HepG2 (cell line): ENCODE data around the gene PLCB1. TPM values are rescaled to one million over a fixed set of nuclear protein-coding genes. Genes with fewer than 3 reads are reported as not detected.

Source experiments
- ATAC-seq: fragments of 200-7000 bp; cut with Tn5 transposase; 3 replicates; pipeline ENCODE4 v1.9.1; 2020; ENCODE audit warnings: mild to moderate bottlenecking, moderate library complexity
- BruUV-seq: library from RNA; stranded (reverse); fragments of 400-500 nt; replicated peaks from 2 replicates; lab custom pipeline; 2021; lab: Mats Ljungman, UMichigan
- CTCF ChIA-PET: fragments of 300-600 bp; formaldehyde crosslinking; extraction: SDS; loops from one replicate; lab custom pipeline; 2021; ENCODE audit warnings: low total read pairs, inconsistent platforms, low intra/inter-chr PET ratio; lab: Yijun Ruan, JAX
- POLR2A ChIA-PET: fragments of 350-600 bp; sonication (Branson Sonifier 250); formaldehyde crosslinking; loops from one replicate; lab custom pipeline; 2020; ENCODE audit warnings: antibody characterized with exemption, inconsistent platforms; lab: Yijun Ruan, JAX
- DNase-seq: peaks from one replicate; pipeline ENCODE4 v3.0.0-alpha.2; 2015; ENCODE audit warnings: low spot score
- FAIRE-seq: peaks from 3 replicates; lab custom pipeline; 2011; peaks lifted over from hg19 to GRCh38; lab: Jason Lieb, UNC
- H2AFZ ChIP-seq: one replicate; pipeline ENCODE4 v1.6.1; 2011; ENCODE audit warnings: low read length, inconsistent platforms
- H3K27ac ChIP-seq: fragments of 300-600 bp; 3 replicates; pipeline ENCODE4 v1.8.0; 2011; ENCODE audit warnings: mixed run types, mild to moderate bottlenecking, mixed read lengths, low read length, inconsistent platforms; ENCODE audit not compliant: insufficient read depth; ENCODE audit errors: extremely low read length
- H3K27me3 ChIP-seq, 2 experiments: fragments of 200-600 bp in 1 of 2; 2 replicates in 1 of 2; 3 replicates in 1 of 2; pipeline versions ENCODE4 v1.6.0 to v1.8.0; 2011; ENCODE audit warnings: low read length in 2 of 2, mild to moderate bottlenecking in 2 of 2, moderate library complexity in 2 of 2, inconsistent platforms in 1 of 2; ENCODE audit not compliant: insufficient read depth in 2 of 2, control insufficient read depth in 1 of 2
- H3K36me3 ChIP-seq, 2 experiments: fragments of 200-600 bp in 1 of 2; replicated peaks in 1 of 2; 2 replicates in 1 of 2; 3 replicates in 1 of 2; pipeline versions ENCODE4 v1.5.1 to v1.8.0; 2011; ENCODE audit warnings: low read length in 2 of 2, inconsistent platforms in 1 of 2; ENCODE audit not compliant: insufficient read depth in 2 of 2, control insufficient read depth in 1 of 2
- H3K4me1 ChIP-seq: 2 replicates; pipeline ENCODE4 v1.5.1; 2012; ENCODE audit warnings: low read length, inconsistent platforms; ENCODE audit not compliant: insufficient read depth
- H3K4me2 ChIP-seq: 2 replicates; pipeline ENCODE4 v1.6.0; 2011; ENCODE audit warnings: low read depth, low read length, inconsistent platforms
- H3K4me3 ChIP-seq, 3 experiments: fragments of 200-600 bp in 1 of 3; sonication (generic), shearing (Covaris generic) in 1 of 3; replicated peaks in 1 of 3; 2 replicates each; pipeline ENCODE4 v1.5.1; 2011 to 2016; ENCODE audit warnings: low read length in 3 of 3, inconsistent platforms in 2 of 3, low read depth in 2 of 3, mild to moderate bottlenecking in 2 of 3, control low read depth in 1 of 3, mixed read lengths in 1 of 3; ENCODE audit not compliant: insufficient read depth in 1 of 3
- H3K79me2 ChIP-seq: one replicate; pipeline ENCODE4 v1.6.1; 2011; ENCODE audit warnings: low read length, inconsistent platforms; ENCODE audit not compliant: insufficient read depth
- H3K9ac ChIP-seq: 2 replicates; pipeline ENCODE4 v1.6.0; 2011; ENCODE audit warnings: mild to moderate bottlenecking, low read depth, low read length, inconsistent platforms; ENCODE audit not compliant: insufficient read depth
- H3K9me3 ChIP-seq: 2 replicates; pipeline ENCODE4 v1.5.1; 2012; ENCODE audit warnings: mild to moderate bottlenecking, low read length
- H4K20me1 ChIP-seq: 2 replicates; pipeline ENCODE4 v1.6.0; 2011; ENCODE audit warnings: inconsistent platforms, mild to moderate bottlenecking, low read length, moderate library complexity; ENCODE audit not compliant: insufficient read depth
- CEBPZ ChIP-seq: IDR thresholded peaks from 2 replicates; pipeline ENCODE4 v1.6.1; 2012; ENCODE audit warnings: low read length, improper control_type of control experiment
- EED ChIP-seq: sonication (generic); formaldehyde crosslinking; IDR thresholded peaks from 2 replicates; pipeline ENCODE4 v1.5.0; 2020; ENCODE audit warnings: mild to moderate bottlenecking, missing genetic modification reagents
- ETV5 ChIP-seq: IDR thresholded peaks from 2 replicates; pipeline ENCODE4 v1.6.1; 2018; ENCODE audit warnings: missing biosample characterization, missing genetic modification reagents, inconsistent platforms, borderline replicate concordance
- FOXK1 ChIP-seq: sonication (generic); formaldehyde crosslinking; IDR thresholded peaks from 2 replicates; pipeline ENCODE4 v1.4.0; 2020; ENCODE audit warnings: low read depth, missing genetic modification reagents, borderline replicate concordance
- KDM4B ChIP-seq: sonication (generic); formaldehyde crosslinking; IDR thresholded peaks from 2 replicates; pipeline ENCODE4 v1.4.0; 2020; ENCODE audit warnings: missing genetic modification reagents
- MAFF ChIP-seq: IDR thresholded peaks from 2 replicates; pipeline ENCODE4 v1.6.1; 2011; ENCODE audit warnings: low read depth, low read length, improper control_type of control experiment
- MLXIP ChIP-seq: sonication (generic); formaldehyde crosslinking; IDR thresholded peaks from 2 replicates; pipeline ENCODE4 v1.9.0; 2021; ENCODE audit warnings: missing genetic modification reagents, borderline replicate concordance
- MYNN ChIP-seq: sonication (generic); formaldehyde crosslinking; IDR thresholded peaks from 2 replicates; pipeline ENCODE4 v1.4.0; 2020; ENCODE audit warnings: mild to moderate bottlenecking, low read depth, missing genetic modification reagents
- NCOA2 ChIP-seq: sonication (generic); formaldehyde crosslinking; IDR thresholded peaks from 2 replicates; pipeline ENCODE4 v1.8.0; 2022; ENCODE audit warnings: inconsistent platforms
- SMARCE1 ChIP-seq: fragments of 450-650 bp; IDR thresholded peaks from 2 replicates; pipeline ENCODE4 v1.6.1; 2017; ENCODE audit warnings: borderline replicate concordance
- SNAI1 ChIP-seq: sonication (generic); formaldehyde crosslinking; IDR thresholded peaks from 2 replicates; pipeline ENCODE4 v1.5.0; 2020; ENCODE audit warnings: mild to moderate bottlenecking, missing genetic modification reagents, borderline replicate concordance
- STAT5B ChIP-seq: sonication (generic); formaldehyde crosslinking; IDR thresholded peaks from 2 replicates; pipeline ENCODE4 v1.4.0; 2020; ENCODE audit warnings: missing genetic modification reagents
- THRA ChIP-seq: sonication (generic); formaldehyde crosslinking; IDR thresholded peaks from 2 replicates; pipeline ENCODE4 v1.4.0; 2020; ENCODE audit warnings: missing genetic modification reagents, borderline replicate concordance
- ZFP36L1 ChIP-seq: sonication (generic); formaldehyde crosslinking; IDR thresholded peaks from 2 replicates; pipeline ENCODE4 v1.8.0; 2022; ENCODE audit warnings: mild to moderate bottlenecking, missing genetic modification reagents, moderate library complexity
- ZNF558 ChIP-seq: sonication (generic); formaldehyde crosslinking; IDR thresholded peaks from 2 replicates; pipeline ENCODE4 v1.9.0; 2022; ENCODE audit warnings: mild to moderate bottlenecking, missing genetic modification reagents, borderline replicate concordance
- ZNF775 ChIP-seq: sonication (generic); formaldehyde crosslinking; IDR thresholded peaks from 2 replicates; pipeline ENCODE4 v1.4.0; 2020; ENCODE audit warnings: missing genetic modification reagents, mild to moderate bottlenecking, moderate library complexity, borderline replicate concordance
- in situ Hi-C: cut with HindIII; loops from 2 replicates; pipeline ENCODE4 v1.10.0; 2017; ENCODE audit warnings: low pct_unique_long_range_greater_than_20kb; ENCODE audit not compliant: extremely low pct_ligation_motif_present
- intact Hi-C: fragments of 100-400 bp; cut with micrococcal nuclease; formaldehyde crosslinking; loops from one replicate; pipeline ENCODE4 v1.10.0; 2022; ENCODE audit not compliant: unreplicated experiment
- polyA plus RNA-seq, 8 experiments: library from polyadenylated mRNA; depleted of rRNA in 3 of 8; stranded (reverse) in 7 of 8; unstranded in 1 of 8; fragments of >200 nt; fragmentation: Illumina TruSeq in 4 of 8; extraction: Trizol in 4 of 8; gene quantifications; 2 replicates each; pipeline versions ENCODE4 v1.2.1 to v1.2.3, GENCODE V29; 2011 to 2016; ENCODE audit warnings: low read depth in 4 of 8, missing spikeins in 1 of 8, mixed read lengths in 1 of 8; ENCODE audit not compliant: insufficient read depth in 1 of 8
- total RNA-seq, 5 experiments: library from RNA; depleted of rRNA; stranded (reverse); fragments of >200 nt; fragmentation: Illumina TruSeq; extraction: Trizol; gene quantifications; 2 replicates each; pipeline ENCODE4 v1.2.3, GENCODE V29; 2016; ENCODE audit warnings: low read depth in 1 of 5

PLCB1 gene
- total and polyA plus RNA-seq, 2 of the 13 experiments (the other 11 are each of a cell fraction or from before 2014, with no cell fraction given) = 42.4 to 55.9 TPM

GRCh38 chr20:8876366-8876765, 744.3 kb downstream of the PLCB1 start:
- Histone ChIP-seq H3K4me2 (no peak overlapping the region), H3K4me1 (peaks cover 24% of the 10 kb centered on the region), H4K20me1 (no peaks in the 10 kb centered on the region), H2AFZ (no peak overlapping the region), H3K27me3 (no peaks in the 10 kb centered on the region), H3K27ac (no peak overlapping the region), H3K79me2 (no peaks in the 10 kb centered on the region), H3K36me3 (no peaks in the 10 kb centered on the region), H3K4me3 (no peak overlapping the region), H3K9ac (no peak overlapping the region), H3K9me3 (no peaks in the 10 kb centered on the region)
- ChIA-PET POLR2A (no interaction called here), CTCF (no interaction called here)
- in situ Hi-C loops = no loop called here
- BruUV-seq = no TSS peak
- DNase-seq = no peak
- intact Hi-C loops = no loop called here
- TF ChIP-seq ZFP36L1 (CRISPR knock-in tag) (no peak), ZNF558 (CRISPR knock-in tag) (no peak), MLXIP (CRISPR knock-in tag) (no peak), MAFF (no peak), FOXK1 (CRISPR knock-in tag) (no peak), SNAI1 (CRISPR knock-in tag) (no peak), SMARCE1 (no peak), ETV5 (no peak), ZNF775 (no peak), KDM4B (CRISPR knock-in tag) (no peak), CEBPZ (no peak), STAT5B (no peak), EED (CRISPR knock-in tag) (no peak), NCOA2 (CRISPR knock-in tag) (no peak), THRA (CRISPR knock-in tag) (no peak), MYNN (CRISPR knock-in tag) (no peak)
- ATAC-seq = no peak
- FAIRE-seq = no peak
